Cardiac muscle cell (in vitro differentiated cells and primary cell): Measurements from ENCODE around the gene FN3K. TPM values are rescaled to one million over a fixed set of nuclear protein-coding genes. Genes with fewer than 3 reads are reported as not detected.
"Not testable (repeated sequence)": the region's sequence is repeated elsewhere in the genome, so short reads cannot be mapped to it uniquely, and the experiment has no call there.

Source experiments
- DNase-seq, 2 donors: peaks; one replicate each; pipeline versions ENCODE4 v3.0.0 to v3.0.0-alpha.2; 2010 to 2017; ENCODE audit warnings: low read depth in 1 of 2, low spot score in 1 of 2
- H3K27ac ChIP-seq: fragments of 200-600 bp; sonication (generic); 2 replicates; pipeline ENCODE4 v1.5.1; 2016
- H3K27me3 ChIP-seq: fragments of 200-600 bp; sonication (generic); 2 replicates; pipeline ENCODE4 v1.6.0; 2016; ENCODE audit warnings: control low read depth
- H3K36me3 ChIP-seq: fragments of 200-600 bp; sonication (generic); 2 replicates; pipeline ENCODE4 v1.5.1; 2016; ENCODE audit warnings: control low read depth
- H3K4me1 ChIP-seq: fragments of 200-600 bp; sonication (generic); 2 replicates; pipeline ENCODE4 v1.8.1; 2017; ENCODE audit warnings: low read depth, mild to moderate bottlenecking, mixed run types
- H3K4me3 ChIP-seq: fragments of 200-600 bp; sonication (generic); 2 replicates; pipeline ENCODE4 v1.5.1; 2016; ENCODE audit warnings: mild to moderate bottlenecking
- H3K9me3 ChIP-seq: fragments of 200-600 bp; sonication (generic); 2 replicates; pipeline ENCODE4 v1.5.1; 2017; ENCODE audit warnings: low read depth, mild to moderate bottlenecking, control low read depth
- polyA plus RNA-seq: library from polyadenylated mRNA; unstranded; fragments of >200 nt; fragmentation: Nextera tagmentation; extraction: Ambion mirVana; gene quantifications from 2 replicates; pipeline ENCODE4 v1.2.1, GENCODE V29; 2016
- total RNA-seq: library from RNA; depleted of rRNA; stranded (reverse); fragments of >200 nt; gene quantifications from 2 replicates; pipeline ENCODE4 v1.2.3, GENCODE V29; 2016
- TF ChIP-seq, protein P1 (sequence below): IDR thresholded peaks from 2 replicates; pipeline ENCODE4 v1.5.1; 2012; ENCODE audit warnings: low read depth, mild to moderate bottlenecking, low read length

FN3K gene
- total and polyA plus RNA-seq, 2 experiments from 2014 or later = 10.3 to 20.6 TPM

DNA sequence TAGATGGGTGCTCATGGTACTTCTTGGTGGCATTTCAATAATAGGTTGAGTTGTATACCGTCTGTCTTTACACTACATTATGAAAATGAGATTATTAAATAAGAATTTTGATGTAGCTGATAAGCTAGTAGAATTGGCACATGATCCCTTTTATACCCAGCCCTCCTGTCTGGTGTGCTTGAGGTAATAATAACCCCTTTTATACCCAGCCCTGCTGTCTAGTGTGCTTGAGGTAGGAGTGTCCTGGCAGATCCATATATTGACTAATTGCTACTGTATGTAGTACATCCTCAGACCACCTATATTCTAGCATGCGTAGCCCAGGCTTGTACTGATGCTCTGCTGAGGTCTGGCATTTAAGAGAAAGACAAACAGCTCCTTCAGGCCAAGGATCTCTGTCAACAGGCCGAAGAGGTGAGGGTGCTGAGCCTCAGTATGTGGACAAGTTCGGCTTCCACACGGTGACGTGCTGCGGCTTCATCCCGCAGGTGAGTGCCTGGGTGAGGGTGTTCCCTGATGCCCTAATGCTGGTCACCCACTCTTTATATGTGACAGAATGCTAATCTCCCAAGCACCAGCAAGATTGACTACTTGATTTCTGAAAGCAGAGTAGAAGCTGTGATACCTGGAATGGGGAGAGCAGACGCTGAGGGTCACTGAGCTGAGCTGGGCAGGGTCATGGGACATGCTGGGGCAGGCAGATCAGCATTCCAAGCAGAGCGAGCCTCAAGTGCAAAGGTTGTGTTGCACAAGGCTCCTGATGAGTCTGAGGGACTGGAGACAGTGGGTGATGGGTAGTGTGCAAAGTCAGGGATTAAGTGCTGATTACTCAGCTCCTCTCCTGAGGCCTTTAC, 5.7 kb downstream of the FN3K start:
- TF ChIP-seq, protein P1, sequence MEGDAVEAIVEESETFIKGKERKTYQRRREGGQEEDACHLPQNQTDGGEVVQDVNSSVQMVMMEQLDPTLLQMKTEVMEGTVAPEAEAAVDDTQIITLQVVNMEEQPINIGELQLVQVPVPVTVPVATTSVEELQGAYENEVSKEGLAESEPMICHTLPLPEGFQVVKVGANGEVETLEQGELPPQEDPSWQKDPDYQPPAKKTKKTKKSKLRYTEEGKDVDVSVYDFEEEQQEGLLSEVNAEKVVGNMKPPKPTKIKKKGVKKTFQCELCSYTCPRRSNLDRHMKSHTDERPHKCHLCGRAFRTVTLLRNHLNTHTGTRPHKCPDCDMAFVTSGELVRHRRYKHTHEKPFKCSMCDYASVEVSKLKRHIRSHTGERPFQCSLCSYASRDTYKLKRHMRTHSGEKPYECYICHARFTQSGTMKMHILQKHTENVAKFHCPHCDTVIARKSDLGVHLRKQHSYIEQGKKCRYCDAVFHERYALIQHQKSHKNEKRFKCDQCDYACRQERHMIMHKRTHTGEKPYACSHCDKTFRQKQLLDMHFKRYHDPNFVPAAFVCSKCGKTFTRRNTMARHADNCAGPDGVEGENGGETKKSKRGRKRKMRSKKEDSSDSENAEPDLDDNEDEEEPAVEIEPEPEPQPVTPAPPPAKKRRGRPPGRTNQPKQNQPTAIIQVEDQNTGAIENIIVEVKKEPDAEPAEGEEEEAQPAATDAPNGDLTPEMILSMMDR = no peak
- Histone ChIP-seq H3K27me3 (no peaks in the 10 kb centered on the region), H3K9me3 (no peaks in the 10 kb centered on the region), H3K4me3 (no peak overlapping the region), H3K36me3 (peaks cover 27% of the 10 kb centered on the region), H3K4me1 (no peaks in the 10 kb centered on the region), H3K27ac (no peak overlapping the region)
- no peak for DNase-seq

DNA sequence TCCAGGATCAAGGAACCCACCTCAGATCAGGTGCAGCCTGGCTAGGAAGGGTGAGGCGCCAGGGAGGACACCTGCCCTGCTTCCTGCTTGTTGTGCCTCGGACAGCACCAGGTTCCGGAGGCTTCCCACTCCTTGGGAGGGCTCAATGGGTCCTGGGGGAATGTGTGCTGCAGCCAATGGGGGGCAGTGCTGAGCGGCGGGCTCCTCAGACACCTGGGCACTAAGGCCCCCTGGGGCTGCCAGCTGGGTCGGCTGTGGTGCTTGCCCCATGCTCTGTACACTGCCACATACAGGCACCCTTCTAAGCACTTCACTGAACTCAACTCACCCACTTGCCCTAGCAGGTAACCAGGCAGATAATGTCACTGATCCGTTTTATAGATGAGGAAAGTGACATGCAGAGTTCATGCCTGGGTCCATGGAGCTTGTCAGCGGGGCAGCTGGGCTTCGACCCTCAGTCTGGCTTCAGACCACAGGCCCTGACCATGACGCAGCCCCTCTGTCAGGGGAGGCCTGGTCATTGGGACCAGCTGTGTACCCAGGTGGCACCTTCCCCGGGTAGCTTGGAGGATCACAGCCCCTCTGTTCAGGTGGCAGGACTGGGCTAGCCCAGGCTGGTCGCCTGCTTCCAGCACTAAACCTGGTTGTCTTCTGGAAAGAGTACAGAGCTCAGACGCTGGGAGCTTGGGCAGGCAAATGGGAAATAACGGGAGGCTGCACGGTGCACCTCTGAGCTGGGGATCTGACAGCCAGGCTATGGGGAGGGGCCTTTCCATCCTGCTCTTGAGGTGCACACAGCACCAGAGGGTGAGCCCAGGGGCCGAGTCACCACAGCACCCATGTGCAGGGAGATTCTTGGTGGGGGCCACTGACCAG, 8.2 kb downstream of the FN3K start:
- no peak for DNase-seq
- H3K9me3 ChIP-seq = no peaks in the 10 kb centered on the region
- H3K36me3 ChIP-seq = peaks cover 27% of the 10 kb centered on the region
- no peaks in the 10 kb centered on the region for H3K4me1 ChIP-seq
- TF ChIP-seq, protein P1 = no peak
- no peaks in the 10 kb centered on the region for H3K27me3 ChIP-seq
- H3K27ac ChIP-seq = no peak overlapping the region
- H3K4me3 ChIP-seq = no peak overlapping the region

DNA sequence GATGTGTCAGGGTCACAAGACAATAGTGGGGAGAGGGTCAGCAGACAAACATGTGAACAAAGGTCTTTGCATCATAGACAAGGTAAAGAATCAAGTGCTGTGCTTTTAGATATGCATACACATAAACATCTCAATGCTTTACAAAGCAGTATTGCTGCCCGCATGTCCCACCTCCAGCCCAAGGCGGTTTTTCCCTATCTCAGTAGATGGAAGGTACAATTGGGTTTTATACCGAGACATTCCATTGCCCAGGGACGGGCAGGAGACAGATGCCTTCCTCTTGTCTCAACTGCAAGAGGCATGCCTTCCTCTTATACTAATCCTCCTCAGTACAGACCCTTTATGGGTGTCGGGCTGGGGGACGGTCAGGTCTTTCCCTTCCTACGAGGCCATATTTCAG, 9.3 kb downstream of the FN3K start:
- peaks cover 25% of the 10 kb centered on the region for H3K36me3 ChIP-seq
- not testable (repeated sequence) for H3K4me3 ChIP-seq, H3K4me1 ChIP-seq, H3K27me3 ChIP-seq, H3K27ac ChIP-seq, DNase-seq, H3K9me3 ChIP-seq

DNA sequence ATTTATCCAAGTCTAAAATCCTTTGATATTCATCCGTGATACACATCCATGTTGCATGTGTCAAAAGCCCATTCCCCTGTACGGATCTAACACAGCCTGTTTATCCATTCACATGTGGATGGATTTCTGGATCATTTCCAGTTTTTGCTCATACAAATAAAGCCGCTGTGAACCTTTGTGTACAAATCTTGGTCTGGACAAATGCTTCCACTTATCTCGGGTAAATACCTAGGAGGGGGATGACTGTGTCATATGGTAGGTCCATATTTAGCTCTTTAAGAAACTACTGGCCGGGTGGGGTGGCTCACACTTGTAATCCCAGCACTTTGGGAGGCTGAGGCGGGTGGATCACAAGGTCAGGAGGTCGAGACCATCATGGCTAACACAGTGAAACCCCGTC, 10.1 kb downstream of the FN3K start:
- Histone ChIP-seq H3K27me3 (no peaks in the 10 kb centered on the region), H3K36me3 (peaks cover 19% of the 10 kb centered on the region), H3K27ac (no peak overlapping the region), H3K9me3 (no peaks in the 10 kb centered on the region), H3K4me3 (no peak overlapping the region), H3K4me1 (no peaks in the 10 kb centered on the region)
- TF ChIP-seq, protein P1 = no peak
- DNase-seq = no peak

DNA sequence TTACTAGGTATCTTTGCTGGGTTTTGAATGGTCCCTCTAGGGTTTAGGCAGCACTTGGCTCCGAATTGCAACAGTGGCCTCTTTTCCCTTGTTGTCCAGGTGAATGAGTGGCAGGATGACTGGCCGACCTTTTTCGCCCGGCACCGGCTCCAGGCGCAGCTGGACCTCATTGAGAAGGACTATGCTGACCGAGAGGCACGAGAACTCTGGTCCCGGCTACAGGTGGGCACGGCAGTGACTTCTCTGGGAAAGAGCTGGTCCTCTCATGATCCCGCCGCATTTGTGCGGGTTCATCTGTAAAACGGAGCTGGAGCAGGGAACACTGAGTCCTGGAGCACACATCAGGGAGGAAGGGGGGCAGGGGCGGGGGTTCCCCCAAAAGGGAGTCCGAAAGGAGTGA, 13.3 kb downstream of the FN3K start:
- H3K9me3 ChIP-seq = no peaks in the 10 kb centered on the region
- H3K4me1 ChIP-seq = no peaks in the 10 kb centered on the region
- no peaks in the 10 kb centered on the region for H3K36me3 ChIP-seq
- DNase-seq = no peak
- no peak overlapping the region for H3K27ac ChIP-seq
- TF ChIP-seq, protein P1 = no peak
- no peak overlapping the region for H3K4me3 ChIP-seq
- no peaks in the 10 kb centered on the region for H3K27me3 ChIP-seq
